GM12872 (cell line): Measurements from ENCODE around the gene EPHA8.

Experiments used
- CTCF ChIP-seq: IDR thresholded peaks from 3 replicates; pipeline ENCODE4 v1.5.1; 2011; ENCODE audit warnings: low read depth, mild to moderate bottlenecking, low read length, moderate library complexity; ENCODE audit not compliant: insufficient read depth

EPHA8 gene

GRCh38 chr1:22602060-22602740 lies 38.9 kb downstream of the EPHA8 start:
- TF ChIP-seq CTCF: no peak

DNA sequence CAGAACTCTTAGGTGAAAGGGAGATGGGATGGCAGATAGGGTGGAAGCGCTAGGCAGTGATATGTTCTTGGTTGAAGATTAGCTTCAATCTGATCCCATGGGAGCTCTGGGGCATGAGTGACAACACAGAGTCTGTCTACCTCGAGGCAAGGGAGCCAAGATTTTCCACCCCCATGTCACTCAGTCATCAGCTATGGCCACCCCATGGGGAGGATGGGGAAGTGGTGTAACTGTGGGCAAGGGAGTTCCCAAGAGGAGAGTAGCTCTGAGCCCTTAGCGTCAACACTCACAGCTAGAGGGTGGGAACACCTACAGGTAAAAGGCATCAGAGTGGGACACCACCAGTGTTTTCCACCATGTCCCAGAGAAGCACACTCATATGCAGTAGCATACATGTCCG lies 42.9 kb downstream of the EPHA8 start:
- TF ChIP-seq CTCF: no peak

- TF ChIP-seq CTCF: no peak
These were observed 43.9 kb downstream of the EPHA8 start for GRCh38 chr1:22607154-22607553.

- no peak for TF ChIP-seq CTCF
These were observed 45.1 kb downstream of the EPHA8 start for GRCh38 chr1:22608361-22608760.

DNA sequence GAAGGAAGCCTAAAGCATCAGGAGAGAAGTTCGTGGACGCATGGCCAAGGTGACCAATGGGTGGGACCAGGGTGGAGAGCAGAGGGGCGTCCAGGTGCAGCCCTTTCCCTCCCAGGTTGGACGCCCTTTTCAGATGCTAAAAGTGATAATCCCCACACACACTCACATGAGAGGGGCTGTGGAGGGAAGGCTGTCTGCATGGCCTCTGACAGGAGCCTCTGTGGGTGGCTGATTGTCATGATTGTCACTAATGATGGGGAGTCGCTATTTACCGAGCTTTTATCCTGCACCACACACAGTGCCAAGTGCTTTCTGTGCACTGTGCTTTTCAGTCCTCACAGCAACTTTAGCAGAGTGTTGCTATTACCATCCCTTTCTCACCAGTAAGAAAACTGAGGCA lies 46.0 kb downstream of the EPHA8 start:
- no peak for TF ChIP-seq CTCF

DNA sequence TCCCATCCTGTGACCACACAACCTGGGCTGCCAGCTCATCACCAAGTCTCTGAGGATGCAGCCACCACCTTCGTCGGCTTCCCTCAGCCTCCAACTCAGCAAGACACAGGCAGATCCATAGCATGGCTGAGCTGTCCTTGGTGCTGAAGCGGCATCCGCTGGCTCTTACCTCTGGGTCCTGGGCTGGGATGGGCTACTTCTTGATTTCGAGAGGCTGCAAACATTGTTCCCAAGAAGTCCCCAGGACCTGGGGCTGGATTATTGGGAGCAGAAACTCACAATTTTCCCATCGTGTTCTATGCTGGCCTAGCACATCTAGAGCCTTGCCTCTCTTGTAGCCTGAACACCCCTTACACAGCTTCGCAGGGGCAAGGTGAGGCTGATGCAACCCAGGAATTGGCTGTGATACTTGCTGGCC lies 48.2 kb downstream of the EPHA8 start:
- TF ChIP-seq CTCF: no peak

DNA sequence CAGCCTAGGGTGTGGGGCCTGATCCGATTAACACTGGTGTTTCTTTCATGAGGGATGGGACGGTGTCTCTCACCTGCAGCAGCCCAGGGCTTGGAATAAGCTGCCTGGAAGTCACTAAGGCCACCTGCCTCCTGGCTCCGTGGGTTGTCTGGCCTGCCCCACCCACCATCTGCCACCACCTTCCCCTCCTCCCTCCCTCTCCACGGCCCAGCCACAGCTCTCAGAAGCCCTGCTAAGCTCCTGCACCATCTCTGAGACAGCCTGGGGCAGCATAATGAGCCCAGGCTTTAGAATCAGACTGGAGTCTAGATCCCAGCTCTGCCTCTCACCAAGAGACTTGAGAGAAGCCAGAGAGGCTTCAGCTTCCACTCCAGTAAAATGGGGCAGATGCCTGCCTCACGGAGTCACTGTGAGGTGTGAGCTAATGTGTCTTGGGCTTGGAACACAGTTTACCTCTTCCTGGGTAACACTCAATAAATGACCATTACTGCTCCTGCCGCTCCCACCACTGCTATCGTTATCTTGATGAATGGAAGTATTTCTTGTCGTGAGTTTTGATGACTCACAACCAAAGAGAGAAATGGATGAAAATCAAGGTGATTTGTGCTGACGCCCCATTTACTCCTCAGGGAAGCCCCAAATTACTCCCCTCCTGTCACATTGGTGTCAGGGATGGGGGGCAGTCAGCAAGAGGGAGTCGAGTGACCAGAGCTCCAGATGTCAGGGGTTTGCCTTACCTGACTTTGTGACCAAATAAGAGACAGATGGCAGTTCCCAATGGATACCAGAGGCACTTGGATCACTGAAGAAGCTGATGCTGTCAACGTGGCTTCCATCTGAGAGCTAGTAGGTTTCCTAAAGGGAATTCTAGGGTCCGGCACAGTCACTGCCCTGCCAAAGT lies 49.6 kb downstream of the EPHA8 start:
- TF ChIP-seq CTCF: no peak
